ENCODE data around the gene STOM.

STOM gene

GRCh38 chr9:121318631-121319382 is 51.2 kb downstream of the STOM start:
- DNase-seq, result no peak

GRCh38 chr9:121317737-121318630 is 52.1 kb downstream of the STOM start:
- no peak for DNase-seq

- no peak for DNase-seq
Measured at GRCh38 chr9:121316852-121317373, 53.1 kb downstream of the STOM start.

DNA sequence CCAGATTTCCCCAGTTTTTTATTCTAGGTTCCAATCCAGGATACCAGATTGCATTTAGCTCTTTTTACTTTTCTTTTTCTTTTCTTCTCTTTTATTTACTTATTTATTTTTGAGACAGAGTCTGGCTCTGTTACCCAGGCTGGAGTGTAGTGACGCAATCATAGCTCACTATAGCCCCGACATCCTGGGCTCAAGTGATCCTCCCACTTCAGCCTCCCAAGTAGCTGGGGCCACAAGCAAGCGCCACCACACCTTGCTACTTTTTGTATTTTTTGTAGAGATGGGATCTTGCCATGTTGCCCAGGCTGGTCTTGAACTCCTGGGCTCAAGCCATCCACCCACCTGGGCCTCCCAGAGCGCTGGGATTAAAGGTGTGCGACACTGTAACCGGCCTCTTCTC is 53.7 kb downstream of the STOM start:
- no peak for DNase-seq

DNA sequence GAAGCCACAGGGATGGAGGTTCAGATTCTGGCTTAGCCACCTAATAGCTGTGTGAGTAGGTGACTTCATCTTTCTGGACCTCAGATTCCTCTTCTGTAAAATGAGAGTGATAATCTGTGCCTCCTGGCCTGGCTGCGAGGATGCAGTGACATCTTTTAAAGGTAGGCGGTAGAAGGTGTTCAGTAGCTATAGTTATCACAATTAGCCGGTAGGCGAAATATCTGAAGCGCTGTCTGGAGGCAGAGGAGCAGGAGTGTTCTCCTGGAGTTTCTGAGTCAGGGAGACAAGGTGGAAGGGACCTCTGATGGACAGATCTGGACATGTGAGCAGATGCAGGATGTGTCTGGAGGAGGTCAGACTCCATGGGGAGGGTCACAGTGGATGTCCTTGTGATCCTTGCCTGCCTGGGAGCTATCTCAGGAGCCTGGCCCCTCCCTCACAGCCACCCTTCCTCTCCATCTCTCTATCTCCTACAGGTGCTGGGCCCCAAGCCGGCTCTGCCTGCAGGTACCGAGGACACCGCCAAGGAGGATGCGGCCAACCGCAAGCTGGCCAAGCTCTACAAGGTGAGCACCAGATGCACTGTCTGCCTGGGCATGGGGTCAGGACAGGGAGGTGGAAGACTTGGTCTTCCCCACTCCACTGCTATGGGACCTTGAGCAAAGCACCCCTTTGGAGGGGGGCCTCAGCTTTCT is 56.4 kb downstream of the STOM start:
- no peak for DNase-seq

- no peak for DNase-seq
Measured at GRCh38 chr9:121312169-121312568, 57.9 kb downstream of the STOM start.

GRCh38 chr9:121310571-121310970 is 59.5 kb downstream of the STOM start:
- DNase-seq, result no peak

DNA sequence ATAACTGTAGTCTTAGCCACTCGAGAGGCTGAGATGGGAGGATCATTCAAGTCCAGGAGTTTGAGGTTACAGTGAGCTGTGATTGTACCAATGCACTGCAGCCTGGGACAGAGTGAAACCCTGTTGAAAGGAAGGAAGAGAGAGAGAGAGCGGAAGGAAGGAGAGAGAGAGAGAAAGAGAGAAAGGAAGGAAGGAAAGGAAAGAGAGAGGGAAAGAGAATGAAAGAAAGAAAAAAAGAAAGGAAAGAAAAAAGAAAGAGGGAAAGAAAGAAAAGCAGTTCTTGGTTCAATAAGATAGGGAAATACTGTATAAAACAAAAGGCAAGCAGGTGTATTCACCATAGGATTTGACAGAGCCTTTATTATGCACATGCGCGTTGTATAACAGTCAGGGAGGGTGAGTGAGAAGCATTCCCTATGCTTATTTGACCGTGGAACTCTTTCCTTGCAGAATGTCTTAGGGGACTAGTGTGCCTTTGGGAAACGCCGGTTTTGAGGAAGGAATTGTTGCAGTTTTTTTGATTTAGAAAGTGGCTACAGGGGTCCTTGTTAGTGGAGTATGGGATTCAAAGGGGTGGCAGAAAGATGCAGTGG is 60.1 kb downstream of the STOM start:
- no peak for DNase-seq

GRCh38 chr9:121309171-121309570 is 60.9 kb downstream of the STOM start:
- no peak for DNase-seq

DNA sequence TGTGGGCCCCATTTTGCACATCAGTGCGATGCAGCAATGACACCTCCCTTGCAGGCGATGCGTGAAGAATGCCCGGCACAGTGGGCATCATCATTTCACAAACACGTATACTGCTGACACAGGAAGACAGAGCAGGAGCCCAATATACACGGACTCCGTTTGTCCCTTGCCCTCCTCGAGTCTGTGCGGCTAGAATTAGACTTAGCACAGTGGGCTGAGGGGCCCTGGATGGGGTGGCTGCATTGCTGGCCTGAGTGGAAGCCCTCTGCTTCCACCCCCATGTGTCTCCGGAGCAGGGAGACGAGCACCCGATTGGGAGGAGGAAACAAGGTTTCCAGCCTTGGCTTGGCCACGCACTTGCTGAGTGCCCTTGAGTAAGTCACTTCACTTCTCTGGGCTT is 61.3 kb downstream of the STOM start:
- no peak for DNase-seq

GRCh38 chr9:121307976-121308375 is 62.1 kb downstream of the STOM start:
- DNase-seq, result no peak

- DNase-seq, result no peak
Measured at GRCh38 chr9:121305269-121305994, 64.6 kb downstream of the STOM start.

GRCh38 chr9:121304707-121305106 is 65.3 kb downstream of the STOM start:
- no peak for DNase-seq

GRCh38 chr9:121303456-121304451 is 66.3 kb downstream of the STOM start:
- DNase-seq, result no peak

- DNase-seq, result no peak
Measured at GRCh38 chr9:121302786-121303185, 67.3 kb downstream of the STOM start.

- DNase-seq, result no peak
Measured at GRCh38 chr9:121302341-121302740, 67.7 kb downstream of the STOM start.

DNA sequence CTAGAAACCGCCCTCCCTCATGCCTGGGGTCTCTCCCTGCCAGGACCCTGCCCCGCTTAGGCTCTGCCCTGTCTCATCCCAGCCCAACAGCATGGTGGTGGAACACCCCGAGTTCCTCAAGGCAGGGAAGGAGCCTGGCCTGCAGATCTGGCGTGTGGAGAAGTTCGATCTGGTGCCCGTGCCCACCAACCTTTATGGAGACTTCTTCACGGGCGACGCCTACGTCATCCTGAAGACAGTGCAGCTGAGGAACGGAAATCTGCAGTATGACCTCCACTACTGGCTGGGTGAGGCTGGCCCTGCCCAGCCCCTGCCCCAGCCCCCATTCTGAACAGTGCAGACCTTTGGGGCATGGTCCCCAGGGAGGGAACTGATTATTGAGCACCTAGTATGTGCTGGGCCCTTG is 68.2 kb downstream of the STOM start:
- DNase-seq, result no peak

GRCh38 chr9:121300283-121301119 is 69.5 kb downstream of the STOM start:
- no peak for DNase-seq

DNA sequence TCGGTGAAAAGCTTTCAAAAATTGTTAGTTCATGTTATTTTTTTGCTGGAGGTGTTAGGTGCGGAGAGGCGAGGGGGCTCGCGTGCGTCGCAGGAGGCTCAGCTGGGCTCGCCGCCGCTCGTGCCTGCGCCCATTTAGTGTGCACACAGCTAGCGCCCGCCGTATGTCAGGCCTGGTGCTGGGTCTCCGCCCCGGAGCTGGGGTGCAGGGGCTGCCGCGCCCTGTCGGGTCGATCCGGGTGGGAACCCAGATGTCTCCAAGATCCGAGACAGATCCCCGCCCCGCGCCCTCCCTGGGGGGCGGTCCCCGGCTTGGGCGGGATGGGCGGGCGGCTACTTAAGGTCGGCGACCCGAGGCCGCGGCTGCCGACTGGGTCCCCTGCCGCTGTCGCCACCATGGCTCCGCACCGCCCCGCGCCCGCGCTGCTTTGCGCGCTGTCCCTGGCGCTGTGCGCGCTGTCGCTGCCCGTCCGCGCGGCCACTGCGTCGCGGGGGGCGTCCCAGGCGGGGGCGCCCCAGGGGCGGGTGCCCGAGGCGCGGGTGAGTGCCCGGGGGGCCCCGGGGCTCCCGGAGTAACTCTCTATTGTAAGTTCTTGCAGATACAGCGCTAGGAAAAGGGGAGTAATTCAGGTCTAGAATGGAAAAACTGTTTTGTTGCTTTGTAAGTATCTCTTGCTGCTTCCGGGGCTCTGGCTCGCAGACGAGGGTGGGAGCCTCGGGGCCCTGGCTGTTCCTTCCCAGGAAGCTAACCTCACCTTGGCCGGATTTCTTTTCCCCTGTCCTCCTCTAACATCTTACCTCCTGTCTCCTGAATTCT is 70.4 kb downstream of the STOM start:
- DNase-seq, result peak; percentile 17
